ENCODE data around the gene C16orf95. TPM values are rescaled to one million over a fixed set of nuclear protein-coding genes. Genes with fewer than 3 reads are reported as not detected.

Gene C16orf95
- total and polyA plus RNA-seq, 3 donors from 2014 or later = 53.1 to 203 (median 71.9) TPM

- H3K36me3 ChIP-seq (ENCODE audit: low read depth, missing control alignments) = no peaks in the 10 kb centered on the region
- WGBS, 2 donors = 89 to 93% methylated on average over 15 to 21 of the region's 21 CpGs
- intact Hi-C loops (cut with DNase I; ENCODE audit: low total_unique reads) = no loop called here
- no peaks in the 10 kb centered on the region for H3K27me3 ChIP-seq
- no peak for TF ChIP-seq POLR2A (IDR thresholded peaks at IDR 0.05)
- TF ChIP-seq, protein P1, sequence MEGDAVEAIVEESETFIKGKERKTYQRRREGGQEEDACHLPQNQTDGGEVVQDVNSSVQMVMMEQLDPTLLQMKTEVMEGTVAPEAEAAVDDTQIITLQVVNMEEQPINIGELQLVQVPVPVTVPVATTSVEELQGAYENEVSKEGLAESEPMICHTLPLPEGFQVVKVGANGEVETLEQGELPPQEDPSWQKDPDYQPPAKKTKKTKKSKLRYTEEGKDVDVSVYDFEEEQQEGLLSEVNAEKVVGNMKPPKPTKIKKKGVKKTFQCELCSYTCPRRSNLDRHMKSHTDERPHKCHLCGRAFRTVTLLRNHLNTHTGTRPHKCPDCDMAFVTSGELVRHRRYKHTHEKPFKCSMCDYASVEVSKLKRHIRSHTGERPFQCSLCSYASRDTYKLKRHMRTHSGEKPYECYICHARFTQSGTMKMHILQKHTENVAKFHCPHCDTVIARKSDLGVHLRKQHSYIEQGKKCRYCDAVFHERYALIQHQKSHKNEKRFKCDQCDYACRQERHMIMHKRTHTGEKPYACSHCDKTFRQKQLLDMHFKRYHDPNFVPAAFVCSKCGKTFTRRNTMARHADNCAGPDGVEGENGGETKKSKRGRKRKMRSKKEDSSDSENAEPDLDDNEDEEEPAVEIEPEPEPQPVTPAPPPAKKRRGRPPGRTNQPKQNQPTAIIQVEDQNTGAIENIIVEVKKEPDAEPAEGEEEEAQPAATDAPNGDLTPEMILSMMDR (IDR thresholded peaks at IDR 0.05) = no peak
- no peak overlapping the region for H3K27ac ChIP-seq
- H3K4me3 ChIP-seq = no peak overlapping the region
- DNase-seq = no peak
- H3K9me3 ChIP-seq = no peaks in the 10 kb centered on the region
- H3K4me1 ChIP-seq = no peaks in the 10 kb centered on the region
Observed at GRCh38 chr16:87346517-87347060, 29.4 kb upstream of the C16orf95 start.

DNA sequence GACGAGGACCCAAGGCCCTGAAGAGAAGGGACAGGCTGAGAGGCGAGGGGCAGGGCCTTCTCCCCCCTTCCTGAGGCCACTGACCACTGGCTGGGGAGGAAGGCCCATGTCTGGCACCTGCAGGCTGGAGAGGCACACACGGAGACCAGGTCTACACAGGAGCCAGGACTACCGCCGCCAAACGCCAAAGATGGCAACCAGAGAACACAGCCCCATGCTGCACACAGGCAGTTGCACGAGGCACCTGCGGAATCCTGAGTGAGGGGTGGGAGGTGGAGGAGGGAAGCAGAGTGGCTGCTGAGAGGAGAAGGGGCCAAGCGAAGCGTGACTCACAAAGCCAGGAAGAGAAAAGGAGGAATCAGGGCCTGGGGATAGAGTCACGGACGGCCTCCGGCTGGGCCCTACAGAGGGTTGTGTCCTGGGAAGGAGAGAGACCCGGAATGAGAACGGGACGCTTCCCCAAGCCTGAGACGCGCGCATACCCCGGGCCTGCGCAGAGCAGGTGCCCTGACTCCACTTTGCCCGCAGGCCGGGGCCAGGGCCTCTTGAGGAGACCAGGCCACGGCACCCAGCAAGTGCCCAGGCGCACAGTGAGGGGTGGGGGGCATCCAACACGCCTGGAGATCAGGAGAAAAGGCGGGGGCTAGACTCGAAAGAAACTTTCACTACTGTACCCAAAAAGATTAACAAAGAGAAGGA, 28.7 kb upstream of the C16orf95 start:
- TF ChIP-seq POLR2A (IDR thresholded peaks at IDR 0.05) = no peak
- TF ChIP-seq, protein P1 (IDR thresholded peaks at IDR 0.05) = no peak
- WGBS, 2 donors = 90 to 94% methylated on average over 22 to 28 of the region's 28 CpGs
- Histone ChIP-seq H3K27me3 (no peaks in the 10 kb centered on the region), H3K9me3 (no peaks in the 10 kb centered on the region), H3K36me3 (ENCODE audit: low read depth, missing control alignments) (no peaks in the 10 kb centered on the region), H3K27ac (no peak overlapping the region), H3K4me3 (no peak overlapping the region), H3K4me1 (no peaks in the 10 kb centered on the region)
- intact Hi-C loops (cut with DNase I; ENCODE audit: low total_unique reads) = no loop called here
- DNase-seq = no peak

- intact Hi-C loops (cut with DNase I; ENCODE audit: low total_unique reads) = no loop called here
- no peak overlapping the region for H3K4me3 ChIP-seq
- H3K4me1 ChIP-seq = no peaks in the 10 kb centered on the region
- H3K9me3 ChIP-seq = no peaks in the 10 kb centered on the region
- TF ChIP-seq, protein P1 (IDR thresholded peaks at IDR 0.05) = no peak
- no peak for TF ChIP-seq POLR2A (IDR thresholded peaks at IDR 0.05)
- no peaks in the 10 kb centered on the region for H3K27me3 ChIP-seq
- no peaks in the 10 kb centered on the region for H3K36me3 ChIP-seq (ENCODE audit: low read depth, missing control alignments)
- 78 to 80% methylated on average over 9 to 16 of the region's 17 CpGs for WGBS, 2 donors
- H3K27ac ChIP-seq = no peak overlapping the region
- DNase-seq = no peak
Observed at GRCh38 chr16:87344931-87345631, 27.9 kb upstream of the C16orf95 start.

DNA sequence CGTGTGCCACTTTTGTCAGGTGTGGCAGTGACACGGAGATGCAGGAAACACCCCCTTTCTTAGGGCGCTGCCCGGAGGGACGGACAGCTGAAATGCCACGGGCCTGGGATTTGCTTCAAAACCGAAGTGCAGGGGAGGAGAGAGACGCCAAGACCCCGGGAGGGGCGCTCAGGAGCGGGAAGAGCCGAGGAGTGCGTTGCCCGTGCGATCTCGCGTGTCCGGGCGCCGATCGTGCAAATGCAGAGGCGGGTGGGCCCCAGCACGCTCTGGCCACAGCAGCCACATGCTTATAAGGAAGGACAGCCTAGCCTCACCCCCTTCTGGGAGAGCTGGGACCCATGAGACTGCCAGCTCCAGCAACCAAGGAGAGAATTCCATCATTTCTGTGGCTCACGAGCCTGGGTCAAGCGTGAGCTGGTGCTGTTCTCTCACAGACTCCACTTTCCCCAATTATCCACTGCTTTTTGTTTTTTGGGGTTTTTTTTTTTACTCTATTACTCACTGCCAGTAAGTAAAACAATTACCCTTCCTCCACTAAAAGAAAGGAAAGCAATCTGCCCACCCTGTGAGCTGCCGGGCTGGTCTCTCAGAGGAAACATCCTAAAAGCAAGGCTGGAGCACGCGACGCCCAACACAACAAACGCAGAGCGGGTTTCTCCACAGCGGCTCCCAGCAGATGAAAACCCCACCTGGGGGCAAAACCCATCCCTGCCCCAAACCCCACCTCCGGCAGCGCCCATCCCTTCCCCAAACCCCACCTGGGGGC, 27.2 kb upstream of the C16orf95 start:
- 88 to 91% methylated on average over 33 to 34 of the region's 34 CpGs for WGBS, 2 donors
- DNase-seq = no peak
- H3K27me3 ChIP-seq = no peaks in the 10 kb centered on the region
- intact Hi-C loops (cut with DNase I; ENCODE audit: low total_unique reads) = no loop called here
- no peaks in the 10 kb centered on the region for H3K9me3 ChIP-seq
- no peaks in the 10 kb centered on the region for H3K4me1 ChIP-seq
- H3K4me3 ChIP-seq = no peak overlapping the region
- H3K27ac ChIP-seq = no peak overlapping the region
- H3K36me3 ChIP-seq (ENCODE audit: low read depth, missing control alignments) = no peaks in the 10 kb centered on the region
- no peak for TF ChIP-seq POLR2A (IDR thresholded peaks at IDR 0.05)
- TF ChIP-seq, protein P1 (IDR thresholded peaks at IDR 0.05) = no peak
